ENCODE data around the gene JADE2. TPM values are rescaled to one million over a fixed set of nuclear protein-coding genes. Genes with fewer than 3 reads are reported as not detected.
"Not testable (repeated sequence)": the region's sequence is repeated elsewhere in the genome, so short reads cannot be mapped to it uniquely, and the experiment has no call there.

The JADE2 gene
- total RNA-seq, 1 experiment from 2014 or later: 138 TPM

- no peaks in the 10 kb centered on the region for H3K27me3 Mint-ChIP-seq (ENCODE audit: insufficient read depth, unreplicated experiment)
- no TSS peak for BruUV-seq (replicated peaks)
- no peaks in the 10 kb centered on the region for H3K4me1 Mint-ChIP-seq (ENCODE audit: insufficient read depth, unreplicated experiment)
- ChIA-PET CTCF (interaction anchor here (0.6 to 4.3 kb wide), 7 partner anchors 9 to 458 kb away, joined by 3 to 22 read pairs (median 4); partner anchors contain the start of gene CDKN2AIPNL), POLR2A (interaction anchor here (1.3 to 6.7 kb wide), 4 partner anchors 11 to 26 kb away, joined by 3 to 39 read pairs (median 10); no protein-coding TSS in a partner anchor)
- no peak for TF ChIP-seq CTCF (IDR thresholded peaks at IDR 0.05; ENCODE audit: unreplicated experiment)
- DNase-seq (ENCODE audit: unreplicated experiment): no peak
- no peaks in the 10 kb centered on the region for H3K36me3 Mint-ChIP-seq (ENCODE audit: insufficient read depth, unreplicated experiment)
- intact Hi-C loops (cut with micrococcal nuclease): no loop called here
- H3K27ac Mint-ChIP-seq (ENCODE audit: low read depth, unreplicated experiment): no peak overlapping the region
- no peak overlapping the region for H3K4me3 Mint-ChIP-seq (ENCODE audit: unreplicated experiment)
- no peaks in the 10 kb centered on the region for H3K9me3 Mint-ChIP-seq (ENCODE audit: unreplicated experiment)
Observed at GRCh38 chr5:134492568-134492967, 32.9 kb upstream of the JADE2 start.

GRCh38 chr5:134493461-134494055, 31.9 kb upstream of the JADE2 start:
- H3K4me3 Mint-ChIP-seq (ENCODE audit: unreplicated experiment): no peak overlapping the region
- ChIA-PET POLR2A (interaction anchor here (0.6 to 6.7 kb wide), 9 partner anchors 10 to 101 kb away, joined by 3 to 39 read pairs (median 5); no protein-coding TSS in a partner anchor), CTCF (interaction anchor here (0.6 to 4.3 kb wide), 8 partner anchors 8 to 82 kb away, joined by 3 to 22 read pairs (median 4); partner anchors contain the start of gene CDKN2AIPNL)
- no peaks in the 10 kb centered on the region for H3K36me3 Mint-ChIP-seq (ENCODE audit: insufficient read depth, unreplicated experiment)
- no peak overlapping the region for H3K27ac Mint-ChIP-seq (ENCODE audit: low read depth, unreplicated experiment)
- no peaks in the 10 kb centered on the region for H3K9me3 Mint-ChIP-seq (ENCODE audit: unreplicated experiment)
- DNase-seq (ENCODE audit: unreplicated experiment): no peak
- intact Hi-C loops (cut with micrococcal nuclease): no loop called here
- no peaks in the 10 kb centered on the region for H3K4me1 Mint-ChIP-seq (ENCODE audit: insufficient read depth, unreplicated experiment)
- no TSS peak for BruUV-seq (replicated peaks)
- no peak for TF ChIP-seq CTCF (IDR thresholded peaks at IDR 0.05; ENCODE audit: unreplicated experiment)
- no peaks in the 10 kb centered on the region for H3K27me3 Mint-ChIP-seq (ENCODE audit: insufficient read depth, unreplicated experiment)

- CTCF ChIA-PET: interaction anchor here (0.5 to 4.3 kb wide), 5 partner anchors 9 to 33 kb away, joined by 3 to 22 read pairs (median 3); no protein-coding TSS in a partner anchor
- H3K27me3 Mint-ChIP-seq (ENCODE audit: insufficient read depth, unreplicated experiment): no peaks in the 10 kb centered on the region
- no TSS peak for BruUV-seq (replicated peaks)
- no peak for DNase-seq (ENCODE audit: unreplicated experiment)
- H3K27ac Mint-ChIP-seq (ENCODE audit: low read depth, unreplicated experiment): no peak overlapping the region
- no peaks in the 10 kb centered on the region for H3K36me3 Mint-ChIP-seq (ENCODE audit: insufficient read depth, unreplicated experiment)
- H3K4me1 Mint-ChIP-seq (ENCODE audit: insufficient read depth, unreplicated experiment): no peaks in the 10 kb centered on the region
- TF ChIP-seq CTCF (IDR thresholded peaks at IDR 0.05; ENCODE audit: unreplicated experiment): no peak
- no peak overlapping the region for H3K4me3 Mint-ChIP-seq (ENCODE audit: unreplicated experiment)
- POLR2A ChIA-PET: interaction anchor here (0.5 to 6.7 kb wide), 6 partner anchors 8 to 245 kb away, joined by 3 to 39 read pairs (median 4); no protein-coding TSS in a partner anchor
- no peaks in the 10 kb centered on the region for H3K9me3 Mint-ChIP-seq (ENCODE audit: unreplicated experiment)
- intact Hi-C loops (cut with micrococcal nuclease): no loop called here
Observed at GRCh38 chr5:134494780-134495179, 30.7 kb upstream of the JADE2 start.

- POLR2A ChIA-PET: interaction anchor here (14.0 to 20.3 kb wide), 2 partner anchors 26 to 34 kb away, joined by 298 to 300 read pairs; partner anchors contain the start of gene JADE2
- BruUV-seq (replicated peaks); H3K27me3 Mint-ChIP-seq (ENCODE audit: insufficient read depth, unreplicated experiment); H3K27ac Mint-ChIP-seq (ENCODE audit: low read depth, unreplicated experiment); H3K4me3 Mint-ChIP-seq (ENCODE audit: unreplicated experiment); intact Hi-C loops (cut with micrococcal nuclease); DNase-seq (ENCODE audit: unreplicated experiment); H3K9me3 Mint-ChIP-seq (ENCODE audit: unreplicated experiment); H3K36me3 Mint-ChIP-seq (ENCODE audit: insufficient read depth, unreplicated experiment): not testable (repeated sequence)
- H3K4me1 Mint-ChIP-seq (ENCODE audit: insufficient read depth, unreplicated experiment): peaks cover 24% of the 10 kb centered on the region
- CTCF ChIA-PET: interaction anchor here (0.7 to 0.8 kb wide), 2 partner anchors 63 to 1665 kb away, joined by 3 read pairs; no protein-coding TSS in a partner anchor
Observed at GRCh38 chr5:134499905-134500304, 25.6 kb upstream of the JADE2 start.

Data from MCF 10A (cell line).